ENCODE results near the gene DYNC2I2.

GRCh38 chr9:128632486-128632885 is 24.2 kb downstream of the DYNC2I2 start:
- TF ChIP-seq TAF1 (IDR thresholded peaks at IDR 0.05; ENCODE audit: borderline replicate concordance, insufficient read depth, low read length) (no peak), SIN3A (IDR thresholded peaks at IDR 0.05; ENCODE audit: borderline replicate concordance, insufficient read depth, low read length) (no peak), POLR2AphosphoS5 (IDR thresholded peaks at IDR 0.05; ENCODE audit: low read depth, low read length) (no peak)
